HL-60 (cell line): ENCODE measurements around the gene CACNA1E.

Experiments
- CTCF ChIP-seq: IDR thresholded peaks from one replicate; pipeline ENCODE4 v1.5.1; 2011; ENCODE audit warnings: low read length, control low read depth, inconsistent platforms; ENCODE audit not compliant: insufficient read depth
- POLR2AphosphoS5 ChIP-seq: IDR thresholded peaks from 2 replicates; pipeline ENCODE4 v1.6.1; 2012; ENCODE audit warnings: low read depth

GRCh38 chr1:181548497-181548896, 65.2 kb downstream of the CACNA1E start:
- TF ChIP-seq CTCF, result no peak
- no peak for TF ChIP-seq POLR2AphosphoS5
